T47D (cell line): Measurements from ENCODE around the gene BRPF3.

Experiments
- DNase-seq, 2 experiments: peaks; one replicate each; pipeline versions ENCODE4 v3.0.0 to v3.0.0-alpha.2; 2011 to 2012; ENCODE audit warnings: low read depth in 1 of 2, low spot score in 1 of 2
- JUND ChIP-seq: IDR thresholded peaks from 2 replicates; pipeline ENCODE4 v1.6.1; 2012; ENCODE audit warnings: low read depth
- in situ Hi-C: cut with HindIII; loops from 2 replicates; pipeline ENCODE4 v1.10.0; 2016; ENCODE audit warnings: low sequenced_read_pairs, low pct_unique_long_range_greater_than_20kb

Gene BRPF3

DNA sequence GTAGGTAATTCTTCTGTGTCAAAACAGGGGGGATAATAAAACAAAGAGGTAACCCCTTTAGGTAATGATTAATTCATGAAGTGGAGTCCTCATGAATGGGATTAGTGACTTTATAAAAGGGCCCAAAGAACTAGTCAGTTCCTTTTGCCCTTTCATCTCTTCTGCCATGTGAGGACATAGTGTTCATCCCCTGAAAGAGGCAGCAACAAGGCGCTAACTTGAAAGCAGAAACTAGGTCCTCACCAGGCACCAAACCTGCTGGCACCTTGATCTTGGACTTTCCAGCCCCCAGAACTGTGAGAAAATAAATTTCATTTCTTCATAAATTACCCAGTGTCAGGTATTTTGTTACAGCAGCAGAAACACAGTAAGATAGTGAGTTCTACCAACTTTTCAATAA lies 16.4 kb upstream of the BRPF3 start:
- in situ Hi-C loops, result no loop called here
- no peak for TF ChIP-seq JUND
- DNase-seq, result no peak

DNA sequence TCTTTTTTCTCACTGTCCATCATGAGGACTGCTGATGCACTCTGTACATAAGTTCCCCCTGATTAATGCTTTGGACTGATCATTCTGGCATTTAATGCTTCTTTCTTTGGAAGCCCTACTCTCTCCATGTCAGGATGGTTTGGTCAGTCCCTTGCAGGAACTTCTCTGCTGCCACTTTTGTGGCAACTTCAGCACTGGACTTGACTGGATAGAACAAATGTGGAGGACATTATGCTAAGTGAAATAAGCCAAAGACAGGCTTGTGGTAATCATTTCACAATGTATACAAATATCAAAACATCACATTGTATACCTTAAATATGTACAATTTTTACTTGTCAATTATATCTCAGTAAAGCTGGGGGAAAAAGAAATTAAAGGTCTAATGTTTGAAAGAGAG lies 12.2 kb upstream of the BRPF3 start:
- DNase-seq, result no peak
- TF ChIP-seq JUND, result no peak
- in situ Hi-C loops, result no loop called here

DNA sequence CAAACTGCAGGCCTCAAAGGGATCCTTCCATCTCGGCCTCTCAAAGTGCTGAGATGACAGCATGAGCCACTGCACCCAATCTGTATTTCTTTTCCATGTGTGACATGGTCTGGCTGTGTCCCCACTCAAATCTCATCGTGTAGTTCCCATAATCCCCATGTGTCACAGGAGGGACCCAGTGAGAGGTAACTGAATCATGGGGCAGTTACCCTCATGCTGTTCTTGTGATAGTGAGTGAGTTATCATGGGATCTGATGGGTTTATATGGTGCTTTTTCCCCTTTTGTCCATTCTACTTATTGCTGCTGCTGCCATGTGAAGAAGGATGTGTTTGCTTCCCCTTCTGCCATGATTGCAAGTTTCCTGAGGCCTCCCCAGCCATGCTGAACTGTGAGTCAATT lies 10.3 kb upstream of the BRPF3 start:
- DNase-seq, result no peak
- no peak for TF ChIP-seq JUND
- in situ Hi-C loops, result no loop called here

DNA sequence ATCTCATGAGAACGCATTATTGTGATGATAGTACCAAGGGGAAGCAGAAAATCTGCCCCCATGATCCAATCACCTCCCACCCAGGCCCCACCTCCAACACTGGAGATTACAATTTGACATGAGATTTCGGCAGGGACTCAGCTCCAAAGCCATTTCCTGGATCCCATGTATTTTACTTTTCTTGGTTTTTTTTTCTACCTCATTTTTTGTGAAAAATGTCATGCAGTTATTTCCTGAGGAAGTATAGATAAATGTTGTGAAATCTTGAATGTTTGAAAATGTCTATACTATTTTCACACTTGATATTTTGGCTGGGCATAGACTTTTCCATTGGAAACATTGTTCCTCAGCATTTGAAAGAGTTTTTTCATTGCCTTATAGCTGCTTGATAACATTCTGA lies 9.1 kb upstream of the BRPF3 start:
- in situ Hi-C loops, result no loop called here

DNA sequence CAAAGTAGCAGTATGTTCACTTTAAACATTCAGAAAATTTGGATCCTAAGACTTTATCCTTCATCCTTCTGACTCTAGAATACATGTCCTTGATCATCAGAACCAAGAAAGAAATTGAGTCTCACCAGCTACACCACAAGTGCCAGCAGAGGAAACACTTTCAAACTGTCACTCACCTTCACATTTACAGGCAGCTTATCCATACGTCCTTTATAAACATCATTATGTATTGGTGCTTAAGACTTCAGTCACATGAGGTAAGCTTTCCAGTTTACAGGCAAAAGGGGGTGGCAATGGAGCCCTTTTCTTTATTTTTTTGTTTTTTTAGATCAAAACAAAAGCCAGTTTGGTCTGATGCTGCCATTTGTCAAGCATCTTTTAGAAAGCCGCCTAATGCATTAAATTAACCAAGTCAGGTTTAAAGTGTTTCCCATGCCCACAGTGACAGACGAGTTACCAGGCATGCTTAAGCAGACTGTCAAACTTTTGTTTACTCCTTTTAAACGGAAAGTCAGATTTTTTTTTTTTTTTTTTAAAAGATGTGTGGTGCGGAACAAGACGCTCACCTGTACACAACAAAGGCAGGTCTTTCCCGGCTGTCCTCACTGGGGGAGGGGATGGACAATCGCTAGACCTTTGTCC lies 952 bp upstream of the BRPF3 start:
- TF ChIP-seq JUND, result no peak
- peak in 1 of 2 experiments; percentile 29 for DNase-seq
- in situ Hi-C loops, result no loop called here

More for the DNA sequence above, 9.1 kb upstream of the BRPF3 start:
- TF ChIP-seq JUND, result no peak
- no peak for DNase-seq

DNA sequence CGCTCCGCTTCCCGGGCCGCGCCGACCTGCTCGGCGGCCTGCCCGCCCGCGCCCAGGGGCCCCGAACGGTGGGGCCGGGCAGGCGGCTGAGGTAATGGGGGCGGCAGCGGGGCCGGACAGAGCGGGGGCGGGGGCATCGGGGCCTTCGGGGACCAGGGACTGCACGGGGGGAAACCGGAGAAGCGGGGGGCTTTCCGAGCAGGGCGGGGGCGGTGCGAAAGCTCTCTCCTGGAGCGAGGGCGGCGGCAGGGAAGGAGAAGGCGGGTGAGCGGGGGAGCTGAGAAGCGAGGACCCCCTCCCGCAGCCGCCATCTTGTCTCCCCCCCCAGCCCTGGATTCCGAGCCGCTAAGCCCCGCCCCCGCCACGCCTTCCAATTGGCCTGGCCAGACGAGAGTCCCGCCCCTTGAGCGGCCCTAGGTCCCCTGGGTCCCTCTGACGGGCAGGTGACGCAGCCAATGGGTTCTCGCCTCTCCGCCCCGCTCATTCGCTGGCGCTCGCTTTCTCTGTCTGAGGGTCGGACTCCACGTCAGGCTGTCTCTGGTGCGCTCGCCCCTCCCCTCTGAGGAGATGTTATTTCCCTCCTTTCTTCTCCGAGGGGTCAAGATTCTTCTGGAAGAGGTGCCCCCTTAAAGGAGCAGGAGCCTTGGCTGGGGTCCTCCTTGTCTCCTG lies 470 bp downstream of the BRPF3 start:
- peak; percentile 96 to 98 for DNase-seq
- in situ Hi-C loops, result no loop called here
- TF ChIP-seq JUND, result no peak

DNA sequence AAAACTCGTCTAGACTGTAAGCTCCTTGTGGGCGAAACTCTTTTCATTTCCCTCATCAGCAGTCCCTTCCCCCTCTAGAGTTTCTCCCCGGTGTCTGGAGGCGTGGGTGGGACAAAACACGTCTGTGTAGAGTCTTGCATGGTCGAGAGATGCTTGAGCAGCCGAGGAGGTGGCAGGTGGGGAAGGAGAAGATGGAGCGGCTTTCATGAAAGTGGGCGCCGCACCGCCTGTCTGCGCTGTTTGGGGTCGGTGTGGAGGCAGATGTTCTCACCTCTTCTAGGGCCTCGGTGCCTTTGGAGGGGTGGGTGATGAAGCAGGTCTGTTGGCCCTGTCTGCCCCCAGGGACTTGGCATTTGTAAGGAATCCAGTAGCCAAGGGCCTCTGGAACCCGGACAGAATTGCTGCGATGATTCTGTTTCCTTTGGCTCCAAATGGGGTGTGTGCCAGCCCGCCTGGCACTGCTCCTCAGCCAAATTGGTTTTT lies 1.2 kb downstream of the BRPF3 start:
- TF ChIP-seq JUND, result no peak
- in situ Hi-C loops, result no loop called here

DNA sequence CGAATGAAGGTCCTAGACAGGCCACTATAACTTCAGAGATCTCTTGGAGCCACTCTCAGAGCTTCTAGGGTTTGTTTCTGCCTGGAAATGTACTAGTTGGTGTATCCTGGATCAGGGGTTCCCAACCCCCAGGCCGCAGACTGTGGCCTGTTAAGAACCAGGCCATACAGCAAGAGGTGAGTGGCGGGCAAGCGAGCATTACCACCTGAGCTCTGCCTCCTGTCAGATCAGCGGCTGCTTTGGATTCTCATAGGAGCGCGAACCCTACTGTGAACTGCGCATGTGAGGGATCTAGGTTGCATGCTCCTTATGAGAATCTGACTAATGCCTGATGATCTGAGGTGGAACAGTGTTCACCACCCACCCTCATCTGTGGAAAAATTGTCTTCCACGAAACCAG lies 2.4 kb downstream of the BRPF3 start:
- in situ Hi-C loops, result no loop called here
- no peak for DNase-seq
- TF ChIP-seq JUND, result no peak

More for the DNA sequence above, 1.2 kb downstream of the BRPF3 start:
- DNase-seq, result peak in 1 of 2 experiments; percentile 30

DNA sequence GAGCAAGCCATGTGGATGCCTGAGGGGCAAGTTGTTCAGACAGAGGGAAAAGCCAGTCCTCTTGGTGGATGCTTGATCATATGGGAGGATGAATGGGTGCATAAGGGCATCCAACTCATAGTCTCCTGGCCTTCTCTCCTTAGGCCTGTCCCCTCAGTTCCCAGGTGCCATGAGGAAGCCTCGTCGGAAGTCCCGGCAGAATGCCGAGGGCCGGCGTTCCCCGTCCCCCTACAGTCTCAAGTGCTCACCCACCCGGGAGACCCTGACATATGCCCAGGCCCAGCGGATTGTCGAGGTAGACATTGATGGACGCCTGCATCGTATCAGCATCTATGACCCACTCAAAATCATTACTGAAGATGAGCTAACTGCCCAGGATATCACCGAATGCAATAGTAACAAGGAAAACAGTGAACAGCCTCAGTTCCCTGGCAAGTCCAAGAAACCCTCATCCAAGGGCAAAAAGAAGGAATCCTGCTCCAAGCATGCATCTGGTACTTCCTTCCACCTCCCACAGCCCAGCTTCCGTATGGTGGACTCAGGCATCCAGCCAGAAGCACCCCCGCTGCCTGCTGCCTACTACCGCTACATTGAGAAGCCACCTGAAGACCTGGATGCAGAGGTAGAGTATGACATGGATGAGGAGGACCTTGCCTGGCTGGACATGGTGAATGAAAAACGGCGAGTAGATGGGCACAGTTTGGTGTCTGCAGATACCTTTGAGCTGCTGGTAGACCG lies 3.8 kb downstream of the BRPF3 start:
- TF ChIP-seq JUND, result no peak
- no peak for DNase-seq
- in situ Hi-C loops, result no loop called here

DNA sequence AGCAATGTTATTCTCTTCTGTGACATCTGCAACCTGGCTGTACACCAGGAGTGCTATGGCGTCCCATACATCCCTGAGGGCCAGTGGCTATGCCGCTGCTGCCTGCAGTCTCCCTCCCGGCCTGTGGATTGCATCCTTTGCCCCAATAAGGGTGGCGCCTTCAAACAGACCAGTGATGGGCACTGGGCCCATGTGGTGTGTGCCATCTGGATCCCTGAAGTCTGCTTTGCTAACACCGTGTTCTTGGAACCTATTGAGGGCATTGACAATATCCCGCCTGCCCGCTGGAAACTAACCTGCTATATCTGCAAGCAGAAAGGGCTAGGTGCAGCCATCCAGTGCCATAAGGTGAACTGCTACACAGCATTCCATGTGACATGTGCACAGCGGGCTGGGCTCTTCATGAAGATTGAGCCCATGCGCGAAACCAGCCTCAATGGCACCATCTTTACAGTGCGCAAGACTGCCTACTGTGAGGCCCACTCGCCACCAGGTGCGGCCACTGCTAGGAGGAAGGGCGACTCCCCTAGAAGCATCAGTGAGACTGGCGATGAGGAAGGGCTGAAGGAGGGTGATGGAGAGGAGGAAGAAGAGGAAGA lies 4.6 kb downstream of the BRPF3 start:
- TF ChIP-seq JUND, result no peak
- in situ Hi-C loops, result no loop called here
- no peak for DNase-seq

DNA sequence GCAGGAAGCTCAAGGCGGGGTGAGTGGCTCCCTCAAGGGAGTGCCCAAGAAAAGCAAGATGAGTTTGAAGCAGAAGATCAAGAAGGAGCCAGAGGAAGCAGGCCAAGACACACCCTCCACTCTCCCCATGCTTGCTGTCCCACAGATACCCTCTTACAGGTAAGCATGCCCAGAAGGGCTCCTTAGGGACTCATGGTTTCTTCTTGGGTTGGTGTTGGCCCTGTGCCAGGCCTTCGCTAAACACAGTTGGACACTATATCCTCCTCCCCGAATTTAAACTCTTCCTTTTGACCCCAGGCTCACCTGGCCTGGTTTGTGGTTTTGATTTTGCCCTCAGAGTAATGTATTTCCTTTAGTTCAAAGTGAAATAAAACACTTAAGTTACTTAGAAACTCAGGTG lies 5.1 kb downstream of the BRPF3 start:
- no peak for DNase-seq
- no peak for TF ChIP-seq JUND
- in situ Hi-C loops, result no loop called here

DNA sequence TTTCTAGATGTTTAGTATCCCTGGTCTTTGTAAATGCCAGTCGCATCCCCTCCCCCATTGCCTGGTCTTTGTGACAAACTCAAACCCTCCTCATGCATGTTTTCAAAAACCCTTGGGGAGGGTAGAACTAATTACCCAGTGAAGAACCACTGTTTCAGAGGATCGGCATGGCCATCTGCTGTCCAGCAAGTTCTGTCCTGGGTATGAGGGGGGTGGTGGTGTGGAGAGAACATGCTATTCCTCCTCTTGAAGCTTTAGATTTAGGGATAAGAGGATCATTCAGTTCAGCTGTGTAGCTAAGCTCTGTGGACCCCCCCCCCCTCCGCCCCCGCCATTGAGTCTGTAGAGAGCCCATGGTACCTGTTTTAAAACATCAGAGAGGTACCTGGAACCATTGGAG lies 5.6 kb downstream of the BRPF3 start:
- TF ChIP-seq JUND, result no peak
- no peak for DNase-seq
- in situ Hi-C loops, result no loop called here
